Dermis blood vessel endothelial cell (primary cell): ENCODE measurements around the gene KIRREL2. TPM values are rescaled to one million over a fixed set of nuclear protein-coding genes. Genes with fewer than 3 reads are reported as not detected.
"Not testable (repeated sequence)": the region's sequence is repeated elsewhere in the genome, so short reads cannot be mapped to it uniquely, and the experiment has no call there.

ENCODE experiments used
- DNase-seq: peaks from one replicate; pipeline ENCODE4 v3.0.0; 2010
- total RNA-seq: library from RNA; depleted of rRNA; stranded (reverse); fragments of >200 nt; gene quantifications from 2 replicates; pipeline ENCODE4 v1.2.3, GENCODE V29; 2014

The KIRREL2 gene
- not detected in 2 replicates for total RNA-seq

GRCh38 chr19:35856546-35857149 lies at the start of gene KIRREL2:
KIRREL2 (plus strand) TSS chr19:35856911; CDS start chr19:35857120, 209 bp downstream.
- no peak for DNase-seq

DNA sequence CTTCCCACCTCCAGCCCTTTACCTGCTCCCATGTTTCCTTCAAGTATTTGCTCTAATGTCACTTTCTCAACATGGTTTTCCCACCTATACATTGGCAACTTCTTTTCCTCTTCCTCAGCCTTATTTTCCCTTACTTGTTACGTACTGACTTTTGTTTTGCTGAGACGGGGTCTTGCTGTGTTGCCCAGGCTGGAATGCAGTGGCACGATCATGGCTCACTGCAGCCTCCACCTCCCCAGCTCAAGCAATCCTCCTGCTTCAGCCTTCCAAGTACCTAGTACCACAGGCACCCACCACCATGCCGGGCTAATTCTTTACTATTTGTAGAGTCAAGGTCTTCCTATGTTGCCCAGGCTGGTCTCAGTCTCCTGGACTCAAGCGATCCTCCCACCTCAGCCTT lies 49.1 kb upstream of the KIRREL2 start:
- no peak for DNase-seq

DNA sequence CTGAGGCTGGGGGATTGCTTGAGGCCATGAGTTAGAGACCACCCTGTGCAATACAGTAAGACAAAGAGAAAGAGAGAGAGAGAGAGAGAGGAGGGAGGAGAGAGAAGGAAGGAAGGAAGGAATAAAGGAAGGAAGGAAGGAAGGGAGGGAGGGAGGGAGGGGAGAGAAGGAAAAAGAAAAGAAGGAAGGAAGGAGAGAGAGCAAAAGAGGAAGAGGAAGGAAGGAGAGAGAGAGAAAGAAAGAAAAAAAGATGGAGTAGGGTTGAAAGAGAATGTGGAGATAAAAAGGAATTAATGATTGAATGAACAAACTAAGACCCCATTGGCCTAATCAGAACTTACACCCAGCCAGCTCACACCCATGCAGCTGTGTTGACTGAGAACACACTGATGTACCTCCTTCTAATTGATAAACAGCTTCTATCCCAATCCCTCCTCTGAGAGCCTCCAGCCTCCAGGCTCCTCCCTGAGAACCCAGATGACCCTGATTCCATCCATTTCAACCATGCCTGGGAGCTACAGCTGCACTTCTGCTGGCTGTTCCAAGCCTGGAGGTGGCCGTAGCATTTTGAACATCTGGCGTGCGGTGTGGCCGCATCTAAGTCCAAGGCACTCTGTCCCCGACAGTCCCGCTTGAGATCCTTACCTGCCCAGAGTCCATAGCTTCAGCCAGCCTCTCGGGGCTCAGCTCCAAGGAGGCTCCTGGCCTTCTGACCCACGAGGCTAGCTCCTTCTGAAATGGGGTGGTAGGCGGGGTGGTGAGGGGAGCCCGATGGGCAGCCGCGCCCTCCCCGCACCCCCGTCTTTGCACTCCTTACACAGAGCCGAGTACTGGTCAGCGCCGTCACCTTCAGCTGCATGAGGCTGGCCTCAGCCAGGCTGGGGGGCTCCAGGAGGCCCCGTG lies 45.1 kb upstream of the KIRREL2 start:
- DNase-seq, result no peak

GRCh38 chr19:35812220-35813042 lies 44.3 kb upstream of the KIRREL2 start, which contains the start of gene PRODH2:
PRODH2 (minus strand) TSS chr19:35812845; CDS start chr19:35812805, 40 bp downstream.
- no peak for DNase-seq

GRCh38 chr19:35813043-35813890 lies 43.4 kb upstream of the KIRREL2 start:
- no peak for DNase-seq

DNA sequence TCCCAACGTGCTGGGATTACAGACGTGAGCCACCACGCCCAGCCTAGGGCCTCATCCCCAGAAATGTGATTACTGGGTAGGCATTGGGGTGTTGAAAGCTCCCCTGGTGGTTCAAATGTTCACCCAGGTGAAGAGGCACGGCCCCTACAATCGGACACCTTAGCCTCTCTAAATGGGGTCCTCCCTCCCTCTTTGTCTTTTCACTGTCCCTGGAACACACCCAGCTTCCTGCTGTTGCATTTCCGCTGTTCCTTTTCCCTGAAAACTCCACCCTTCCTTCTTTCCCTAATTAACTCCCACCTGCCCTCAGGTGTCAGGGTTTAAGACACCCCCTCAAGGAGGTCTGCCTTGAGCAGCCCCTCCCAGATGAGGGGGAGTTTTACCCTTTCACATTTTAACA lies 40.4 kb upstream of the KIRREL2 start:
- DNase-seq, result no peak

DNA sequence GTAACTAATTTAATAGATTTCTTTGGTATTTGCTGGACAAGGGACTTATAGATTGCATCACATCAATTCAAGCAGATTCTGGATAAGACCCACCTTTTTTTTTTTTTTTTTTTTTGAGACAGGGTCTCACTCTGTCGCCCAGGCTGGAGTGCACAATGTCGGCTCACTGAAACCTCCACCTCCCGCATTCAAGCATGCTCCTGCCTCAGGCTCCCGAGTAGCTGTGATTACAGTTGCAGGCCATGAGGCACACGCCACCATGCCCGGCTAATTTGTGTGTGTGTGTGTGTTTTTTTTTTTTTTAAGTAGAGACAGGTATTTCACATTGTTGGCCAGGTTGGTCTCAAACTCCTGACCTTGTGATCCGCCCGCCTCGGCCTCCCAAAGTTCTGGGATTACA lies 39.9 kb upstream of the KIRREL2 start:
- no peak for DNase-seq

- DNase-seq, result no peak
Observed at GRCh38 chr19:35818445-35818844, 38.3 kb upstream of the KIRREL2 start.

DNA sequence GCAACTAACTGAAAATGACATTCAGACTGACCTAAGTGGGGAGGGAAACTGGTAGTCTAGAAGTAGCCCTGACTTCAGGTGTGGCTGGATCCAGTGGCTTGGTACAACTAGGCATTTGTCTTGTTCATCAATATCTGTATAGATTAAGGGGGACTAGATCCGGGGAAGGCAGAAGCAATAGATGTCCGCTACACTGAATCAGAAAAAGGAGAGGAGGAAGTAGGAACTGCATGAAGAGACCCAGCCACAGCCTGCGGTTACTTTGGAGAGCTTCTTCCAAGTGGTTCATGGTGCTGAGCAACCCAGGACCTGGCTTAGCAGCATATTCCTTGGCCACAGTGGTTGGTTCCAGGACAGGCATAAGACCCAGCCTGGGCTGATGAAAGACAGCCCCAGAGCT lies 34.1 kb upstream of the KIRREL2 start:
- DNase-seq, result no peak

DNA sequence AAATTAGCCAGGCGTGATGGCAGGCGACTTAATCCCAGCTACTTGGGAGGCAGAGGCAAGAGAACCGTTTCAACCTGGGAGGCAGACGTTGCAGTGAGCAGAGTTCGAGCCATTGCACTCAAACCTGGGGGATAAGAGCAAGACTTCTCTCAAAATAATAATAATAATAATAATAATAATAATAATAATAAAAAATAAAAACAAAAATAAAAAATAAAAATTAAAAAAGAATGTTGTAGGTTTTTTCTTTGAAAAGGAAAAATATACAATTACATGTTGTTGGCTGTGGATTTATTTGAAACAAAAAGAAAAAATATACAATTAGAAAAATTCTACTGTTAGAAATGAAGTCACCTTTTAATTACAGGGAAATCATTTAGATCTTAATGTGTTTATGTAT lies 32.6 kb upstream of the KIRREL2 start:
- DNase-seq, result no peak

- DNase-seq, result peak; percentile 81
Observed at GRCh38 chr19:35828692-35829301, 27.9 kb upstream of the KIRREL2 start.

GRCh38 chr19:35830986-35831385 lies 25.7 kb upstream of the KIRREL2 start:
- no peak for DNase-seq

DNA sequence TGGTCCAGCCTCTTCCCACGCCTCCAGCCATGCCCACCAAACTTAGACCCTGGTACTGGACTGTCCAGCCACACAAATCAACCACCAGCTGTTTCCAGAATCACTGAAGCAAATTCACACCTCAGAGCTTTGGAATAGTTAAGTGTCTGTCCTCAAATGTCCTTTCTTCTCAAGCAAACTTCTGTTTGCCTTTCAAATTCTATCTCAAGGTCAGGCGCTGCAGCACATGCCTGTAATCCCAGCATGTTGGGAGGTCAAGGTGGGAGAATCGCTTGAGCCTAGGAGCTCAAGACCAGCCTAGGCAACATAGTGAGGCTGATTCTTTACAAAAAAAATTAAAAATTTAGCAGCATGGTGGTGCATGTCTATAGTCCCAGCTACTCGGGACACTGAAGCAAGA lies 24.7 kb upstream of the KIRREL2 start:
- no peak for DNase-seq

- no peak for DNase-seq
Observed at GRCh38 chr19:35833972-35834371, 22.7 kb upstream of the KIRREL2 start.

GRCh38 chr19:35836096-35836495 lies 20.6 kb upstream of the KIRREL2 start:
- DNase-seq, result not testable (repeated sequence)

DNA sequence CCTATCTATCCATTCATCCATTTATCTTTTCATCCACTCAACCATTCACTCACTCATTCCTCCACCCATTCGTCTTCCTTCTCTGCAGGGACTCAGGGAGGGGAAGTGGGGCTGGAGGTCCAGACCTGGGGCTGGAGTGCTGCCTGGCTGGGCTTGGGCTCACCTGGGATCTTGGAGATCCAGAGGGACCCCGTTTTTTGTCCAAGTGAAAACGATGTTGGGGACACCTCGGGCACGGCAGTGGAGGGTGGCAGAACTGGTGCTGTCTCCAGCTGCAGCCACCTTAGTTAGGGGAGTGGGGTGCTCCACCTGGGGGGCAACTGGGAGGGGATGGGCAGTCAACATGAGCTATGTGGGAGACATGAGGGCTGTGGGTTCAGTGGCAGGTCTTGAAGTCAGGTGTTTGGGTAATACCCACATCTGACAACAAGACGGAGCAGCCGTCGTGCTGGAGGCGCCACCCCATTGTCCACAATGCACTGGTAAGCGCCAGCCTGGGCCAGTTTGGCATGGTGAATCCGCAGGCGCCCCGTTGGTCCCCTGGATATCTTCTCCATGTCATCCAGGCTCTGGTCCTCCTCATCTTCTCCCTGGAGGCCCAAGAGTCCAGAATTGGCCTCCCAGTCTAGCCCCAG lies 14.6 kb upstream of the KIRREL2 start:
- no peak for DNase-seq

- no peak for DNase-seq
Observed at GRCh38 chr19:35842666-35843272, 13.9 kb upstream of the KIRREL2 start.

DNA sequence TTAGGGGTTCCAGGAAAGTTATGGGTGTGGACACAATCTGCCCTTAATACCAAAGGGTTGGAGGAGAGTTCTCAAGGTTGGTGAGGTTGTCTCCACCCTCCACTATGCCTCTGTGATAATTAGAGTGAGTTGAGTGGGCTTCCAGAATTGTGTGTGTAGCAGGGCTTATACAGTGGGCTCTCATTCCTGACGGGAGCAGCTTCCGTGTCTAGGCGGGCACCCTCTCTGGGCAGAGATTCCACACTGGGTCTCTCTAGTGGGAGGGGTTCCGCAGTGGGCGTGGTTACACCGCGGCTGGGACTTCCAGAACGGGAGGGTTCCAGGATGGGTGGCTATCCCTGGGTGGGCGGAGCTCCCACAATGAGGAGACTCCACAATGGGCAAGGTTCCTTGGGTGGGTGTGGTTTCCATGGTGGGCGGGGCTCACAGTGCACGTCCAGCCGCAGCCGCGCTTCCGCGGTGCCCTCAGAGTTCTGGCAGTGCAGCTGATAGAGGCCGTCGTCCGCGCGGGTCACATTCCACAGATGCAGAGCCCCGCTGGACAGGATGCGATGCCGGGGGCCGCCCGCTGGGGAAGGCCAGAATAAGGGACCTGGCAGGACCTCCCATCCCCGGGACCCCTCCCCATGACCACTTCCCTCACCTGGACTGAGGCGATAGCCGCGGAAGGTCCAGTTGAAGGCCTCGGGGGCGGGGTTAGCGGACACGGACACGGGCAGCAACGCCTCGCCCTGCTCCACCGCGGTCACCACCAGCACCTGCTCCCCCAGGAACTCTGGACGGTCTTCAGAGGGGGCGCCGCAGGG lies 12.8 kb upstream of the KIRREL2 start:
- no peak for DNase-seq

DNA sequence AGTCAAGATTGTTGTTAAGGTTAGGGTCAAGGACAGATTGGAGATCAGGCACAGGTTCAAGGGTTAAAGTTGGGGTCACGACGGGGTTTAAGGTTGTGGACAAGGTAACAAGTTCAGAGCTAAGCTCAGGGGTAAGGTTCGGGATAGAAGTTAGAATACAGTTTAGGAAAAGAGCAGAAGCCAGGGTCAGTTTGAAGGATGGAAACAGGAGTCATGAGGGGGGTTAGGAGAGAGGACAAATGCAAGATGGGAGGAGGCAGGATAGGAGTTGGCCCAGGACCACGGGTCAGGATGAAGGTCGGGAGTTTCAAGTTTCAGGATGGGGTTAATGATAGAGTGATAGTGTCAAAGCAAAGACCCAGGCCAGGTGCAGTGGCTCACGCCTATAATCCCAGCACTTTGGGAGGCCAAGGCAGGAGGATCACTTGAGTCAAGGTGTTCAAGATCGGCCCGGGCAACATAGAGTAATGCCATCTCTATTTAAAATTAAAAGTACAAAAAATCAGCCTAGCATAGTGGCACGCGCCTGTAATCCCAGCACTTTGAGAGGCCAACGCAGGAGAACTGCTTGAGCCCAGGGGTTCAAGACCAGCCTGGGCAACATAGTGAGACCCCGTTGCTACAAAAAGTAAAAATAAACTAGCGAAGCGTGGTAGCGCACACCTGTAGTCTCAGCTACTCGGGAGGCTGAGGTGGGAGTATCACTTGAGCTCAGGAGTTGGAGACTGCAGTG lies 12.1 kb upstream of the KIRREL2 start:
- DNase-seq, result no peak
